Measurements from ENCODE around the gene MATN1. TPM values are rescaled to one million over a fixed set of nuclear protein-coding genes. Genes with fewer than 3 reads are reported as not detected.

The MATN1 gene
- total and polyA plus RNA-seq, 2 of the 4 experiments (the other 2 are of a cell fraction), result 0.27 TPM; not detected in 1

DNA sequence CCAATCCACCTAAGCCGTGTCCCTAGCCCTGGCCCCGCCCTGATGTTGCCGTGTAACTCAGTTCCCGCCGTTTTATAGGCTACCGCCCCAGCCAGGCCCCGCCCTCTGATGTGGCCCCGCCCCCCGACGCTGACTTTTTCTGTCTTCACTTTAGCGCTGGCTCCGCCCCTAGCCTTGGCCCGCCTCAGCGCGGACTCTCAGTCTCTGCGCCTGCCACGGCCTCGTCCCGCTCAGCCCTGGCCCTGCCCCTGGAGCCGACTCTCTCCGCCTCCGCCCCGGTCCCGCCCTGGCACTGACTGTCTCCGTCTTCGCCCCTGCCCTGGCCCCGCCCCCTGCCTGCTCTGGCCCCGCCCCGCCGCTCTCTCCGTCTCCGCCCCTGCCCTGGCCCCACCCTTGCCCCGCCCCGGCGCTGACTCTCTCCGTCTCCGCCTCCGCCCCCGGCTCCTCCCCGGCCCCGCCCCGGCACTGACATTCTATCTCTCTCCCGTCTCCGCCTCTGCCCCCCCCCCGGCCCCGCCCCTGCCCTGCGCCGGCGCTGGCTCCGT, 5.2 kb downstream of the MATN1 start (continued):
- TF ChIP-seq ELK1 (IDR thresholded peaks at IDR 0.05; ENCODE audit: borderline replicate concordance, low read depth, low read length), result no peak
- no peak for TF ChIP-seq MAFK (IDR thresholded peaks at IDR 0.05; ENCODE audit: low read depth, low read length)
- TF ChIP-seq RFX5 (IDR thresholded peaks at IDR 0.05; ENCODE audit: low read depth, low read length), result no peak
- no peak for TF ChIP-seq BHLHE40 (IDR thresholded peaks at IDR 0.05; ENCODE audit: low read depth, low read length)
- TF ChIP-seq CHD1 (IDR thresholded peaks at IDR 0.05; ENCODE audit: low read depth, low read length), result no peak
- no peak for TF ChIP-seq FOS (IDR thresholded peaks at IDR 0.05; ENCODE audit: low read depth, low read length)

Data from IMR-90 (cell line).